Neural cell (in vitro differentiated cells): ENCODE measurements around the gene CIRBP. TPM values are rescaled to one million over a fixed set of nuclear protein-coding genes. Genes with fewer than 3 reads are reported as not detected.

Experiments used
- H2AFZ ChIP-seq: fragments of 200-600, 300-800 bp; sonication (generic), shearing (Covaris generic); 2 replicates; pipeline ENCODE4 v1.6.0; 2014; ENCODE audit warnings: low read depth, mild to moderate bottlenecking, antibody characterized with exemption, low read length, moderate library complexity
- H3F3A ChIP-seq: fragments of 200-600 bp; shearing (Covaris generic); 2 replicates; pipeline ENCODE4 v1.6.1; 2016; ENCODE audit warnings: mild to moderate bottlenecking, moderate library complexity, mixed read lengths, antibody characterized with exemption, low read length; ENCODE audit not compliant: insufficient read depth, poor library complexity, severe bottlenecking
- H3K27ac ChIP-seq: fragments of 200-600, 300-800 bp; sonication (generic), shearing (Covaris generic); 2 replicates; pipeline ENCODE4 v1.5.1; 2014; ENCODE audit warnings: mild to moderate bottlenecking, low read length, moderate library complexity
- H3K27me3 ChIP-seq: fragments of 300-800, 200-600 bp; sonication (generic), shearing (Covaris generic); 2 replicates; pipeline ENCODE4 v1.6.0; 2014; ENCODE audit warnings: mild to moderate bottlenecking, low read depth, low read length, moderate library complexity; ENCODE audit not compliant: insufficient read depth
- H3K36me3 ChIP-seq: fragments of 300-800, 200-600 bp; sonication (generic), shearing (Covaris generic); 2 replicates; pipeline ENCODE4 v1.5.1; 2014; ENCODE audit warnings: mild to moderate bottlenecking, antibody characterized with exemption, low read length, moderate library complexity; ENCODE audit not compliant: insufficient read depth
- H3K4me2 ChIP-seq: fragments of 300-800, 200-600 bp; sonication (generic), shearing (Covaris generic); 2 replicates; pipeline ENCODE4 v1.6.0; 2014; ENCODE audit warnings: mild to moderate bottlenecking, low read length
- H3K4me3 ChIP-seq: fragments of 300-800, 200-600 bp; sonication (generic), shearing (Covaris generic); 2 replicates; pipeline ENCODE4 v1.5.1; 2014; ENCODE audit warnings: mild to moderate bottlenecking, low read length, moderate library complexity
- H3K79me2 ChIP-seq: fragments of 200-600 bp; shearing (Covaris generic); replicated peaks from 2 replicates; pipeline ENCODE4 v1.6.0; 2014; ENCODE audit warnings: mild to moderate bottlenecking, low read length, moderate library complexity; ENCODE audit not compliant: insufficient read depth
- H3K9ac ChIP-seq: fragments of 300-800, 200-600 bp; sonication (generic), shearing (Covaris generic); 2 replicates; pipeline ENCODE4 v1.6.1; 2016; ENCODE audit warnings: mild to moderate bottlenecking, low read length, mixed read lengths
- H3K9me2 ChIP-seq: fragments of 200-600 bp; shearing (Covaris generic); 2 replicates; pipeline ENCODE4 v1.6.1; 2016; ENCODE audit warnings: mild to moderate bottlenecking, low read length, mixed read lengths; ENCODE audit not compliant: insufficient read depth
- H3K9me3 ChIP-seq: fragments of 200-600, 300-800 bp; sonication (generic), shearing (Covaris generic); 2 replicates; pipeline ENCODE4 v1.6.1; 2016; ENCODE audit warnings: mild to moderate bottlenecking, mixed run types, low read length, moderate library complexity, mixed read lengths
- H4K20me1 ChIP-seq: fragments of 200-600 bp; shearing (Covaris generic); 2 replicates; pipeline ENCODE4 v1.6.1; 2016; ENCODE audit warnings: mild to moderate bottlenecking, mixed run types; ENCODE audit not compliant: insufficient read depth
- CTCF ChIP-seq: fragments of 450-650 bp; IDR thresholded peaks from 2 replicates; pipeline ENCODE4 v1.5.1; 2014; ENCODE audit warnings: antibody characterized with exemption, mild to moderate bottlenecking, moderate library complexity; ENCODE audit not compliant: poor library complexity, severe bottlenecking
- EP300 ChIP-seq: fragments of 450-650 bp; conservative IDR thresholded peaks from 2 replicates; pipeline ENCODE4 v1.6.1; 2014; ENCODE audit warnings: antibody characterized with exemption, mild to moderate bottlenecking, moderate library complexity; ENCODE audit not compliant: poor library complexity, severe bottlenecking
- EZH2 ChIP-seq: fragments of 200-600, 300-800 bp; shearing (Covaris generic), sonication (generic); IDR thresholded peaks from 2 replicates; pipeline ENCODE4 v1.6.1; 2014; ENCODE audit warnings: antibody characterized with exemption, low read length, borderline replicate concordance, mild to moderate bottlenecking; ENCODE audit not compliant: insufficient read depth, poor library complexity, severe bottlenecking
- MXI1 ChIP-seq: fragments of 450-650 bp; conservative IDR thresholded peaks from 2 replicates; pipeline ENCODE4 v1.6.1; 2014; ENCODE audit warnings: antibody characterized with exemption, mild to moderate bottlenecking; ENCODE audit not compliant: poor library complexity, severe bottlenecking
- POLR2AphosphoS5 ChIP-seq: IDR thresholded peaks from 2 replicates; pipeline ENCODE4 v1.6.1; 2012
- RAD21 ChIP-seq: fragments of 450-650 bp; conservative IDR thresholded peaks from 2 replicates; pipeline ENCODE4 v1.6.1; 2014; ENCODE audit warnings: antibody characterized with exemption, mild to moderate bottlenecking, moderate library complexity
- REST ChIP-seq: IDR thresholded peaks from 2 replicates; pipeline ENCODE4 v1.6.1; 2012; ENCODE audit warnings: borderline replicate concordance
- SMC3 ChIP-seq: fragments of 450-650 bp; conservative IDR thresholded peaks from 2 replicates; pipeline ENCODE4 v1.6.1; 2014; ENCODE audit warnings: antibody characterized with exemption, mild to moderate bottlenecking, moderate library complexity; ENCODE audit not compliant: poor library complexity
- TAF1 ChIP-seq: IDR thresholded peaks from 2 replicates; pipeline ENCODE4 v1.6.1; 2012; ENCODE audit warnings: low read depth
- polyA plus RNA-seq: library from polyadenylated mRNA; depleted of rRNA; stranded (reverse); fragments of >200 nt; gene quantifications from 2 replicates; pipeline ENCODE4 v1.2.3, GENCODE V29; 2014

Gene CIRBP
- polyA plus RNA-seq, 1 donor from 2014 or later, result 1,663 TPM

- Histone ChIP-seq H3K36me3 (peaks cover 5% of the 10 kb centered on the region), H2AFZ (no peak overlapping the region), H4K20me1 (peaks cover 3% of the 10 kb centered on the region), H3K9me3 (no peaks in the 10 kb centered on the region), H3K9me2 (no peaks in the 10 kb centered on the region), H3K4me3 (no peak overlapping the region), H3K9ac (peak overlapping the region; percentile 87), H3K27ac (no peak overlapping the region), H3F3A (no peaks in the 10 kb centered on the region), H3K27me3 (no peaks in the 10 kb centered on the region), H3K4me2 (no peak overlapping the region), H3K79me2 (peaks cover 6% of the 10 kb centered on the region)
- no peak for TF ChIP-seq EZH2
- TF ChIP-seq EP300, result no peak
- no peak for TF ChIP-seq CTCF
- no peak for TF ChIP-seq POLR2AphosphoS5
- no peak for TF ChIP-seq MXI1
- TF ChIP-seq TAF1, result no peak
These were observed 7.9 kb downstream of the CIRBP start for GRCh38 chr19:1277061-1277460.

GRCh38 chr19:1278074-1278473 is 8.9 kb downstream of the CIRBP start:
- Histone ChIP-seq H3K9ac (no peak overlapping the region), H3K4me2 (no peak overlapping the region), H3K27me3 (no peaks in the 10 kb centered on the region), H3K36me3 (peaks cover 5% of the 10 kb centered on the region), H3K79me2 (peaks cover 2% of the 10 kb centered on the region), H3K9me3 (no peaks in the 10 kb centered on the region), H4K20me1 (no peaks in the 10 kb centered on the region), H3K27ac (no peak overlapping the region), H2AFZ (no peak overlapping the region), H3F3A (no peaks in the 10 kb centered on the region), H3K4me3 (no peak overlapping the region), H3K9me2 (no peaks in the 10 kb centered on the region)
- TF ChIP-seq MXI1, result no peak
- no peak for TF ChIP-seq REST
- no peak for TF ChIP-seq SMC3
- no peak for TF ChIP-seq EP300
- TF ChIP-seq RAD21, result no peak
